ENCODE results near the gene SLC22A1. TPM values are rescaled to one million over a fixed set of nuclear protein-coding genes. Genes with fewer than 3 reads are reported as not detected.
"Not testable (repeated sequence)": the region's sequence is repeated elsewhere in the genome, so short reads cannot be mapped to it uniquely, and the experiment has no call there.

Gene SLC22A1
- total RNA-seq, 3 donors from 2014 or later (not counting 1 experiment from before 2014, with no cell fraction given), result 1.4 to 4.5 (median 3.0) TPM

- H3K27ac ChIP-seq (ENCODE audit: low read length), result no peak overlapping the region
- H3K4me3 Mint-ChIP-seq, result no peak overlapping the region
- WGBS (ENCODE audit: insufficient coverage), result 58% methylated on average over 2 of the region's 7 CpGs
- H3K27me3 Mint-ChIP-seq (ENCODE audit: low read depth in 2 of 2), result peaks cover 0 to 6% of the 10 kb centered on the region in 2 donors
- no peaks in the 10 kb centered on the region for H3K36me3 Mint-ChIP-seq
- H3K36me3 ChIP-seq (ENCODE audit: control insufficient read depth, insufficient read depth, low read length), result no peaks in the 10 kb centered on the region
- no peak for DNase-seq
- H3K9me3 ChIP-seq (ENCODE audit: control insufficient read depth, insufficient read depth, low read length), result no peaks in the 10 kb centered on the region
- H3K27ac Mint-ChIP-seq, result no peak overlapping the region
- ATAC-seq, result no peak
- no peak overlapping the region for H3K4me3 ChIP-seq (ENCODE audit: low read length)
- no peak for TF ChIP-seq CTCF (IDR thresholded peaks at IDR 0.05)
- H3K27me3 ChIP-seq (ENCODE audit: control insufficient read depth, insufficient read depth, low read length), result no peaks in the 10 kb centered on the region
- no peaks in the 10 kb centered on the region for H3K9me3 Mint-ChIP-seq
- no peaks in the 10 kb centered on the region for H3K4me1 Mint-ChIP-seq
- intact Hi-C loops (cut with micrococcal nuclease), result no loop called here
- no peaks in the 10 kb centered on the region for H3K4me1 ChIP-seq (ENCODE audit: control insufficient read depth, insufficient read depth, low read length)
These were observed 42.3 kb downstream of the SLC22A1 start for GRCh38 chr6:160163912-160164311.

GRCh38 chr6:160165928-160166327 is 44.3 kb downstream of the SLC22A1 start:
- H3K27me3 Mint-ChIP-seq (ENCODE audit: low read depth in 2 of 2); H3K36me3 ChIP-seq (ENCODE audit: control insufficient read depth, insufficient read depth, low read length); DNase-seq; H3K36me3 Mint-ChIP-seq; H3K27ac ChIP-seq (ENCODE audit: low read length); H3K27ac Mint-ChIP-seq; ATAC-seq; H3K9me3 ChIP-seq (ENCODE audit: control insufficient read depth, insufficient read depth, low read length); intact Hi-C loops (cut with micrococcal nuclease); H3K4me3 Mint-ChIP-seq; H3K9me3 Mint-ChIP-seq; H3K4me1 Mint-ChIP-seq; H3K4me3 ChIP-seq (ENCODE audit: low read length); H3K27me3 ChIP-seq (ENCODE audit: control insufficient read depth, insufficient read depth, low read length); H3K4me1 ChIP-seq (ENCODE audit: control insufficient read depth, insufficient read depth, low read length): not testable (repeated sequence)
- 86% methylated on average over 3 of the region's 3 CpGs for WGBS (ENCODE audit: insufficient coverage)

- H3K4me1 Mint-ChIP-seq, result no peaks in the 10 kb centered on the region
- WGBS (ENCODE audit: insufficient coverage), result 83% methylated on average over 7 of the region's 7 CpGs
- ATAC-seq (no peak), DNase-seq (no peak)
- no peak for TF ChIP-seq CTCF (IDR thresholded peaks at IDR 0.05)
- H3K36me3 Mint-ChIP-seq, result no peaks in the 10 kb centered on the region
- no peak overlapping the region for H3K4me3 ChIP-seq (ENCODE audit: low read length)
- H3K4me3 Mint-ChIP-seq, result no peak overlapping the region
- no peaks in the 10 kb centered on the region for H3K9me3 Mint-ChIP-seq
- H3K27ac Mint-ChIP-seq, result no peak overlapping the region
- H3K9me3 ChIP-seq (ENCODE audit: control insufficient read depth, insufficient read depth, low read length), result no peaks in the 10 kb centered on the region
- no peaks in the 10 kb centered on the region for H3K36me3 ChIP-seq (ENCODE audit: control insufficient read depth, insufficient read depth, low read length)
- intact Hi-C loops (cut with micrococcal nuclease), result no loop called here
- H3K27me3 ChIP-seq (ENCODE audit: control insufficient read depth, insufficient read depth, low read length), result peaks cover 3% of the 10 kb centered on the region
- H3K27ac ChIP-seq (ENCODE audit: low read length), result no peak overlapping the region
- no peaks in the 10 kb centered on the region for H3K4me1 ChIP-seq (ENCODE audit: control insufficient read depth, insufficient read depth, low read length)
- H3K27me3 Mint-ChIP-seq (ENCODE audit: low read depth in 2 of 2), result peaks cover 13 to 15% of the 10 kb centered on the region in 2 donors
These were observed 46.2 kb downstream of the SLC22A1 start for GRCh38 chr6:160167604-160168399.

- Mint-ChIP-seq H3K36me3 (no peaks in the 10 kb centered on the region), H3K4me1 (no peaks in the 10 kb centered on the region), H3K4me3 (no peak overlapping the region), H3K27me3 (ENCODE audit: low read depth in 2 of 2) (peaks cover 15 to 17% of the 10 kb centered on the region in 2 donors), H3K27ac (no peak overlapping the region), H3K9me3 (no peaks in the 10 kb centered on the region)
- peaks cover 3% of the 10 kb centered on the region for H3K27me3 ChIP-seq (ENCODE audit: control insufficient read depth, insufficient read depth, low read length)
- no peak overlapping the region for H3K27ac ChIP-seq (ENCODE audit: low read length)
- H3K4me1 ChIP-seq (ENCODE audit: control insufficient read depth, insufficient read depth, low read length), result no peaks in the 10 kb centered on the region
- 85% methylated on average over 4 of the region's 6 CpGs for WGBS (ENCODE audit: insufficient coverage)
- no peak for ATAC-seq
- H3K36me3 ChIP-seq (ENCODE audit: control insufficient read depth, insufficient read depth, low read length), result no peaks in the 10 kb centered on the region
- no peaks in the 10 kb centered on the region for H3K9me3 ChIP-seq (ENCODE audit: control insufficient read depth, insufficient read depth, low read length)
- intact Hi-C loops (cut with micrococcal nuclease), result no loop called here
- no peak for DNase-seq
- TF ChIP-seq CTCF (IDR thresholded peaks at IDR 0.05), result no peak
- no peak overlapping the region for H3K4me3 ChIP-seq (ENCODE audit: low read length)
These were observed 48.5 kb downstream of the SLC22A1 start for GRCh38 chr6:160170018-160170680.

Data from natural killer cell (primary cell).